DMS153 treated with DMSO at 0.1 percent for 48 hours (cell line): ENCODE data around the gene NUP210L.

Source experiments
- DNase-seq: peaks from one replicate; lab custom pipeline; 2025; ENCODE audit not compliant: unreplicated experiment; lab: John Stamatoyannopoulos, UW

Gene NUP210L

DNA sequence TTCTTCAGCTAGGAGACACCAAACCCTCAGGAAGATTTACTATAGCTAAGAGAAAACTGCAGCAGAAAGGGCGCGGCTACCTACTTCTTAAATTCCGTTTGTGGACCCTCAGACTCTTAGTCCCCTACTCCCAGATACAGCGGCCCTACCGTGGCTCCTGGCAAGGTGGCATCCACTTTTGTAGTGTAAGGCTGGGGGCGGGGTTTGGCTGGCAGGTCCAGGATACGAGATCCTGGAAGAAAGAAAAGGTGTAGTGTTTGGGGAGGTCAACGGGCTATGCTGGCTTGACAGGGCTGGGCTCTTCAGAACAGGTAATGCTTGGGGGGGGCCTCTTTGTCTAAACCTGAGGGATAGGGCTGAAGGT lies 186.9 kb downstream of the NUP210L start:
- DNase-seq: peak; percentile 68

DNA sequence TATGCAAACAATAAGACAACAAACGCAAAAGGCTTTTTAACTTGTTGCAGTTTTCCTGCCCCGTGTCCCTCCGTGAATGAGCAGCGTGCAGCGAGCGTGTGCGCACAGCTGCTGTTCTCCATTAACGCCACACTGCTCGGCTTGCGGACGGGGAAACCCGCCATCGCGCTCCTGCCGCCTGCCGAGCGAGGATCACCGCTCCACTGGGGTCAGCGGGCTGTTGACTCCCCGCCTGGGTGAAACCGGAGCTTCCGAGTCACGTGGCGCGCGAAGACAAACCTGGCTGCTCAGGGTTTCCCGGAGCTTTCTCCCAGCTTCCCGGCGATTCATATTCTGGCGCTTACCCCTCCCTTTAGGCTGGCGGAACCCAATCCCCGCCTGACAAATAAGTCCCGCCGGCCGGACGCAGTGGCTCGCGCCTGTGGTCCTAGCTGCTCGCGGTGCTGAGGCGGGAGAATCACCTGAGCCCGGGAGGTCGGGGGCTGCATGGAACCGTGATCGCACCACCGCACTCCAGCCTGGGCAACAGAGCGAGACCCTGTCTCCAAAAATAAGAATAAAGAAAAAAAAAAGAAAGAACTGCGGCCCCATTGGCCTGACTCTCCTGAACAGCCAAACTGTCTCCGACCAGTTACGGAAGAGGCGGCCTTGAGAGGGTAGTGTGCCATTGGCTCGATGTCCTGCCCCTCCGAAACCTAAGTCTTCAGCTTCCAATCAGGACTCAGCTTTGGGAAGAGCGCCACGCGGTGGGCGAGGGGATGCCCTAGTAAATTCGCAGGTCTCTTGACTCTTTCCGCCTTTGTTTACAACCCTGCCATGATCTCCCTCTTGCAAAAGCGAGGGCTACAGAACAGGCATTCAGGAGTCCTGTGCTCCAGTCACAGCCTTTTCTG lies 187.5 kb downstream of the NUP210L start, which contains the start of gene CREB3L4:
Gene CREB3L4, plus strand, starts transcription at position 796 of the 893 bp plus-strand sequence. CDS start 624 bp downstream, outside the sequence.
- peak; percentile 100 for DNase-seq

DNA sequence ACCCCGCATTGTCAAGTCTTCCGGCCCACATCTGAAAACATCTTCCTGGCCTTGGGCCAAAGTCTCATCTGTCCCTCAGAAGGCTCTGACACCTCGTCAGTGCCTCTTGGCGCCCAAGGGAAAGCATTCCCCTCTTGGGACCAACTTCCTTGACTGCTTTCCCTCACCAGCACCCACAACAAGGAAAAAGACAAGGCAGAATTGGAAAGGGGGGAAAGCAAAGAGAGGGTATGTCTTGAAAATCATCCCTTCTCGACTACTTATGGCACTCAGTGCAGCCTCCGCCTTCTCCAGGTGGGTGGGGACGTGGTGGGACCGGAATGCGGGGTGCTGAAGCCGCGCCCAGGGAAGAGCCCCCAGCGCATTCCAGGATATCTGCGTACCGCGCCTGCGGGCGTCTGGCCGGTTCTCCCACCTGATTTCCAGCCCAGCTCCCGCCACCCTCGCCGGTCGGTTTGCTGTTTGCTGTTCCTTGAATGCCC lies 191.0 kb downstream of the NUP210L start:
- DNase-seq: no peak

DNA sequence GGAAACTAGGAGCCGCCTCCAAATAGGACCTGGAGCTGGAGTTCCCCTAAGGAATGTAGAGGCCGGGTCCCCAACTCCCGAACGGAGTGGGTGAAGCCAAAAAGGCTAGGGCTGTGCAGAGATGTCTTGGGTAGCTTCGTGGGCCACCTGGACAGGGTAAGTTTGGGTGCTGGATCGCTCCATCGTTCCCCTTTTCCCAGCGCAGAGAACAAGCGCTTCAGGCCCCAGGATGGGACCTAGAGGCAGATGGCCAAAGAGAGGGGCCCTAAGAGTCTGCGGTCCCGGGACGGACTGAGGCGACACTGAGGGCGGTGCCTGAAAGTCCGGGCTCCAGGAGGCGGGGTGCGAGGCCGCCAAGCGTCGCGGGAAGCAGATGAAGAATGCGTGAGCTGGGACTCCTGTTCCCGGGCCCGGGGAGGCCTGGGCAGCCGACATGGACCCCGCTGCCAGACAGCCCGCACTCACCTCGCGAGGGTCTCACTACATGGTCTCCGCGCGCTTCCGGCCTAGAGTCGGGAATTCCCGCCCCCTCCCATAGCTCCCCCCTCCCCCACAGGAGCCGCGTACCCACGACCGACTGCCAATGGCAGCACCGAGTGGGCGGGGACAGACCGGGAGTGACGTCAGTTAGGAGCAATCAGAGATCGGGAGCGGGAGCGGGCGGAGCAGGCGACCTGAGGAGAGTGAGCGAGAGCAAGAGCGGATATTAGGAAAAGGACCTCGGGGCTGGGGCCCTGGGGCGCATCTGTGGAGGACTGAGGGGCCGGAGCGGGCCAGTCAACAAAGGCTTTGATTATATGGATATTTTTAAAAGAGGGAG lies 191.6 kb downstream of the NUP210L start, which contains the start of gene SLC39A1:
Gene SLC39A1, minus strand, starts transcription at position 508 of the 820 bp plus-strand sequence. CDS start 822 bp downstream, outside the sequence.
- DNase-seq: peak; percentile 96

DNA sequence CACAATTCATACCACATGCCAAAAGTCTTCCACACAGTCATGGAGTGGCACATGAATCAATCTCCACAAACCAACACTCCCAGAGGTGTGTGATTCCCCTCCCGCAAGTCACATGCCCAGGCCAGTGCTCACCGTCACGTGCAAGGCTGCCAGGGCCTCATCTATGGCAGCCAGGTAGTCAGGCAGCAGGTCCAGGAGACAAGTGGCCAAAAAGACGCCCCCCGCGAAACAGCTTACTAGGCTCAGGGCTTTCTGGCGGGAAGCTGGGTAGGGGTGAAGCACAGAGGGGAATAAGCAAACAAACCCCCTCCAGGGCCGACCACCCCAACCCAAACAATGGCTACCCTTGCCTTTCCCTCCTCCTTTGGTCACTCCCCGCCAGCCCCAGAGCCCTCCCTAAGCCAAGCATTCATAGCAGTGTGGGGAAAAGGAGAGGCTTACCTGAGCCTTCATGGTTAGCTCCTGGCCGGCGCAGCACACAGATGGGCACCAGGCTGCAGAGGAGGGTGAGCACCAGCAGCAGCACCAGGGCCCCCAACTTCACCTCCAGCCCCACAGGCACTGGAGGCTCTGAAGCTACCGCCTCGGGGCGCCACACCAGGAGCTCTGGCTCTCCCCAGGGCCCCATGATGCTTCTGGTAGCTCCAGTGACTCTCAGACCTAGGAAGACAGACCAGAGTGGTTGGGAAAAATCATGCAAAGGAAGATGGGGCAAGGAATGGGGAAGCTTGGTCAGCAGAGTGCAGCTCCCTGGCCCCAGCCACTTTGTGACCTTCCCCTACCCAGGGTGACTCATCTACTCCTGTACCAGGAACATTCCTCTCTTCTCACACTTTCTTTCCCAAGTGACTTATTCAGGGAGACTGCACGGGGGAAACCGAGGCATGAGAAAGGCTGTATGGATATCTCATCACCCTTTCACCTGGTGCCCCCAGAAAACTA lies 192.5 kb downstream of the NUP210L start:
- DNase-seq: no peak

DNA sequence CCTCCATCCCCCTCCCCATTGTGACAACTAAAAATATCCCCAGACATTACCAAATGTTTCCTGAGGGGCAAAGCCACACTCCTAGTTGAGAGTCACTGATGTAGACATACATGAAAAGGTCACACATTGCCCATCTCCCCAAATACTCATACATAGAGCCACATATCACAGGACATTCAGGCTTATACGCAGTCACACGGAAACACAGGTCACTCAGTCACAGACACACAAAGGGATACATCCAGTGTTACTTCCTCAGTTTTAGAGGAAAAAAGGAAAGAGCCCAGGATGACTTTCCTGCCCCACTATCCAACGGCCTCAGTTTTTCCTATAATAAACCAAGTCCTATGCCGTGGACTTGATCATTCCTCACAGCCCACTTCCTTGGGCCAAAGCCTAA lies 193.5 kb downstream of the NUP210L start:
- no peak for DNase-seq

DNA sequence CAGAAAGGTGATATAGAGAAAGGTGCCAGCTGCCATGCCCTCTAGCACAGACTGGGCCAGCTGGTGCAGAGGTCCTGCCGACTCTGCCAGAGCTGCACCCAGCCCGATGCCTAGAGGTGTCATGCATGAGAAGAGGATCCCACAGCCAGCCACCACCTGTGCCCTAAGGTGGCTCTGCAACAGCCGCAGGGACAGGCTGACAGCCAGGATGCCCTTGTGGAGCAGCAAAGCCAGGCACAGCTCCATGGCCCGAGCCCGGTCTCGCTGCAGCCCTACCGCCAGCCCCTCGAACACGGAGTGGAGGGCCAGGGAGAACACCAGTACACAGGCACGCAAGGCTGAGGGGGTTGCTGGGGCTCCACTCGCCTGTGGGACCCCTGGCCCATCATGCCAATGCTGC lies 194.7 kb downstream of the NUP210L start:
- no peak for DNase-seq

DNA sequence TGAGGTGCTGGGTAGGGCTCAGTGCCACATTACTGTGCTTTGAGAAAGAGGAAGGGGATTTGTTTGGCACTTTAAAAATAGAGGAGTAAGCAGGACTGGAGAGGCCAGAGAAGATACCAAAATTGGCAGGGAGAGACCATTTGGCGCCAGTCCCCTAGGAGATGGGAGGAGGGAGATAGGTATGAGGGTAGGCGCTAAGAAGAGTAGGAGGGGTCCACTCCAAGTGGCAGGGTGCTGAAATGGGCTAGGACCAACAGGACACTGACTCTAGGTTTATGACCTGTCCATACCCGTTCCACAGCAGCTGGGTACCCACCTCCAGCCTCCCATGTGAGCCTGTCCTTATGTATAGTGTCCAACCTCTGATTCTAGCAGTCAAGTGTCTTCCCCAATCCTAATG lies 195.4 kb downstream of the NUP210L start:
- no peak for DNase-seq

DNA sequence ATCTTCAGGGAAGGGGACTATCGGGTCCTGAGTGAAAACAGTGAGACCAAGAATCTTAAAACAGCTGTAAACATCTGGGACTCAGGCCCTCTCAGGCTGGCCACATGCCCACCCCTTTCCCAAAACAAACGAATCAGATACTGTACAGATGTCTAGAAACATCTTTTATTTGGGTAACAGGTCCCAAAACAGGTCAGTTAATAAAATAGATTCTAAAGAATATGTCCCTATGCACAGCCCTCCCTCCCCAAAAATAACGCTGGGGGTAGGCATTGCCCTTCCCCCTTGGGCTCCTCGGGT lies 196.0 kb downstream of the NUP210L start:
- no peak for DNase-seq

DNA sequence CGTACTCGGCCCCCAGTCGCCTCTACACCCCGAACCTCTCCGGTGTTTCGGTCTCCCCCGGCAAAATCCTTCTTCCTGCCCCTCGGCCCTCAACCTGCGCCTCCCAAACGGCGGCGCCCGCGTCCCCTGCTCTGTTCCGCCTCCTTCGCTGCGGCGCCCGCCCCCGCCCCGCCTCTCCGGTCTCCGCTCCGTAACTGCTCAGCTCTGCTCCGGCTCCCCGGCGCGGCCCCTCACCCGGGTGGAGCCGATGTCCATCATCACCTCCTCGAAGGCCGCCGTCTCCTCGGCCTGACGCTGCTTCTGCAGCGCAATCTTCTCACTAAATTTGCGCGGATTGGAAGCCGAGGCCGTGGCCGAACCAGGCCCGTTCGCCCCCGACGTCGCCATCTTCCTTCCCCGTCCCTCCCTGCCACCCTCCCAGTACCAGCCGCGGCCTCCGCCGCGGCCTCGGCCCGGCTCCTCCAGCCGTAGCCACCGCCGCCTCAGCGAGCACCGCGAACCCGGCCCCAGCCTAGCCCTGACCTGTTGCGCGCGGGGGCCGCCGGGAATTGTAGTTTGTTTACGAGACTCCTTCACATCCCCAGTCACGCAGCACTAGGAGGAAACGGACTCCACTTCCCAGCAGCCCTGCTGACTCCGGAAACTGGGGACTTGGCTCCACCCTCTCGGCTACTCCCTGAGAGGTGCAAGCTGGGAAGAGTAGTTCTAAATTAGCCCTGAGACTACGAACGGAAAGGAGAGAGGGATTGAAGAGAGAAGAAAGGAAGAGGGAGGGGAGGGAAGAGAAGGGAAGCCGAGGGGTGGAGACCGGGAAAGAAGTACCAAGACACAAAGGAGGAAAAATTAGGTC lies 196.5 kb downstream of the NUP210L start, which contains the start of gene CRTC2:
Gene CRTC2, minus strand, starts transcription at position 502 of the 850 bp plus-strand sequence. Its CDS starts 115 bp downstream, at position 387.
- peak; percentile 99 for DNase-seq

DNA sequence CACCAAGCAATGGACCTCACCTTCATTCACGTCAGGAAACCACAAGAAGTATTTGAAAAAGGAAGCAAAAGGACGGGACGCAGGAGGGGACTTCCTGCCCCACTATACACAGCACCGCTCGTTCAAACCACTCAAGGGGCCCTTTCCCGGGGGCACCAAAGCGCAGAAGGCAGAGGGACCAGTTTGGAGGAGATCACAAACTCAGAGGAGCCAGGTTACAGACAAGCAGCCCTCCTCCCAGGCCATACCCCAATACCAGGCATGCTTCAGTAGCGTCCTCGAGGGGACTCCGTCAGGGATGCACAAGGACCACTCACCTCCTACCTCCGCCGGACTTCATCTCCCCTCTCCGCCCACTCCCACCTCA lies 197.1 kb downstream of the NUP210L start:
- DNase-seq: no peak

DNA sequence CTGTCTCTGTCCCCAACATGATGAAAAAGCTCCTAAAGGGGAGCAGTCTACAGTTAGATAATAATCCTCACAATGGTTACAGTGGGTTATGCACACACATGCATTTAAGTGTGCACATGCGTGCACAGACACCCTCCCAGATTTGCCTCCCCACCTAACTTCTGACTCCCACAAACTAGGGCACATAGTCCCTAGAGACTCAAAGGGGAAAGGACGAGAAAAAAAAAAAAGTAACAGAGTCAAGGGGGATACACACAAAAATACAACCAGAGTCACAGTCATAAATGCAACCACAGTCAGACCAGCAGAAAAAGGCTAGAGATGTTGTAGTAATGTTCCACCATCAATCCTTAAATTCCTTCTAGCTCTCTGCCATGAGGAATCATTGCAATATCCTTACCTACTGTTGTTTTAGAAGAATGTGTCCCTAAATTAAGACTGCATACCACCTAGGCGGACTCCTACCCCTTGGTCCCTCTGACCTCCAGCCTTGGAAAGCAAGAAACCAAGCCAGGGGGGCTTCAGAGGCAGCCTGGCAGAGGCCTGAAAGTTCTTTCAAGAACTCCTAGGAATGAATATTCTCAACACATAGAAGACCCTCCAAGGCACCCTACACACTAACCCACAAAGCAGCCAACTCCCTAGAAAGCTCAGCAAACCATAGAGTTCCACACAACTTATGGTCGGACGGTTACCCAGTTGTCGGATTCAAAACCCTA lies 197.7 kb downstream of the NUP210L start:
- DNase-seq: no peak

DNA sequence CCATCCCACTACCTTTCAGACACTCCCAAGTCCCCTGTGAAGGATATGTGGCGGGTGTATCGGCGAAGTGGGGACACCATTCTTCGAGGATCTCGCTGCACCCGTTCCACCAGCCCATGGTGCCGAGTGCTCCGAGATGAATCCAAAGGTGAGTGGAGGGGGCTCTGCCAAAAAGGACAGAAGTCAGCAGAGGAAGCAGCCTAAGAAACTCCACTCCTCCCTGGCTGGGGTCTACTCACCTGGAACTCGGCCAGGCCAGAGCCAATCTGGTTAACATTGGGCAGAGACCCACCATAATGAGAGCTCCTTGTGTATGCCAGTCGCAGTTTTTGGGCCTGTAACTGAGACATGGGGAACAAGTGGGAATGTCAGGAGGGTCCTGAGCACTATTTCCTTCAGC lies 200.0 kb downstream of the NUP210L start:
- DNase-seq: no peak

DNA sequence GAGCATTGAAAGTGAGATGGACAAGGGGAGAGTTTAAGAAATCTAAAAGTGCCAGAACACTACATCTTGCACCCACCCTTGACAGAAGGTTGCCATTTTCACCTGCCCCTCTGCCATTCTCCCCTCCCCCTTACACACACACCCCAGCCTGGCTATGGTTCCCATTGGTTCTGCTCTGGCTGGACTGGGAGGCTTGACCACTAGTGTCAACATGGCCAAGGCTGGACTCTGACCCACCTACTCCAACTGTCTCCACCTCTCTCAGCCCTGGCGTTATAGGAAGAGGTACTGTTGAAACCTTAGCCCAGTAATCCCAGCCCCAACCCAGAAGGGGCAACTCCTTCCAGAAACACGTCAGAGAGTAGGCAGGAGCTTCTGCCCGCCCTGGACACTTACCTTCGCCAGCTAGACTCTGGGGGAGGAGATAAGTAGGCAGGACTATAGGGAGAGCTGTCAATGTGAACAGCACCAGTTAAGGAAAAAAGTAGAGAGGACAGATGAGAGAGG lies 201.0 kb downstream of the NUP210L start:
- DNase-seq: no peak

DNA sequence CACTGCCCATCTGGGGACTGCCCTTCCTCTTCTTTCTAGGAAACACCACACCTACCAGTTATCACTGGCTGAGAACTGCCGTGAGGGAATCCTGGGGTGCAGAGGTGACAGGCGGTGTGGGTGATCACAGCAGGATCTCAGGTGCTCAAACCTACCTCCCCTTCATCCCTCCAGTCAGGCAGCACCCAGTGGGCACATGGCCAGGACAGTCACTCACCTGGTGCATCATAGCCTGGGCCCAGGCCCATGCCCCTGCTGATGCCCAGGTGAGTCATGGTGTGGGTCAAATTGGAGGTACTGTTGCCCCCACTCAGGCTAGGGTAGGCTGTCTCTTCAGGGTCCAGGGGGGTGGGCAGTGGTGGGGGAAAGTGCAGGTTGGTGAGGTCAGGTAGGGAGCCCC lies 203.1 kb downstream of the NUP210L start:
- no peak for DNase-seq

DNA sequence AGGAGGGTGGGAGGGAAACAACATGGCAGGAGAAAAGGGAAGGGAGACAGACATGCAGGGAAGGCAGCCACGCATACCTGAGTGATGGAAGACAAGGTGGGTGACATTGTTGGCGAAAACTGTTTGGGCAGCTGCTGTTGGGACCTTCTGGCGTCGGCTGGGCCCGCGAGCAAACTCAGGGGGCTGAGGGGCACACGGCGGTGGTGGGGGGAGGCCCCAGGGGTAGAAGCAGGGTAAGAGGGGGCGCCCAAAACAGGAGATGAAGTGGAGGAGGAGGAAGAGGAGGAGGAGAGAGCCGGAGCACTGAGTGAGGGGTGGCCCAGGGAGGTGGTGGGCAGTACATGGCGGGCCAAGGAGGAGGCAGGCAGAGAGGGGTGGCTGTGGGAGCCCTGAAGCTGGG lies 203.7 kb downstream of the NUP210L start:
- DNase-seq: no peak

DNA sequence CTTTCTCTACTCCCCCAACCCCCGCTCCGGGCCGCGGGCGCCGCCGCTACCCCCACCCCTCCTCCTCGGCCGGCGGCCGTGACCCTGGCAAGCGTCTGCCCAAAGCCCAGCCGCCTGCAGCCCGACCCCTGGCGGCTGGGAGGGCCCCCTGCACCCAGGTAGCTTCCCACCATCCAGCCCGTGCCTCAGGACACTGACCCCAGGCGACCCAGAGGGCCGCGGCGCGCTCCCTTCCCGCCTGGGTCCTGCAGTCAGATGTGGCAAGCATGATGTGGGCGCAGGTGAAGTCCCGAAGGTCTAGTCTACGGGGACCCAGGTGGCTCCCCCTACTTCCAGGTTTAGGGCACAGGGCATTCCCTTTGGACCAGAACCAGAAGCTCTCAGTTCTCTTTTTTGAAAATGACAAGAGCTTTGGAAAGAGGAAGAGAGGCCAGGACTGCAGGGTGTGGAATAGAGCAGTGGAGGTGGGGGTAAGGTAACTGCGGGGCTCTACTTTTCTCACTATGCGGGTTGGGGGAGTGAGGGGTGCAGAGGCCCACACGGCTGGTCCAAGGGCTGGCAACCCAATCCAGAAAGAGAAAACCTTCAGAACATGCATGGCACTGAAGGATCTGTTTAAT lies 208.1 kb downstream of the NUP210L start, which contains the start of gene DENND4B:
Gene DENND4B, minus strand, starts transcription at position 97 of the 620 bp plus-strand sequence. CDS start 2,344 bp downstream, outside the sequence.
- DNase-seq: peak; percentile 85
